Retinal pigment epithelial cell (primary cell): ENCODE results near the gene MELTF.

ENCODE experiments used
- DNase-seq: peaks from one replicate; pipeline ENCODE4 v3.0.0-alpha.2; 2010; ENCODE audit warnings: low read depth
- H3K4me3 ChIP-seq: 2 replicates; pipeline ENCODE4 v1.5.1; 2011; ENCODE audit warnings: mild to moderate bottlenecking, low read length, control low read depth, moderate library complexity
- TF ChIP-seq, protein P1 (sequence below): conservative IDR thresholded peaks from 2 replicates; pipeline ENCODE4 v1.5.1; 2011; ENCODE audit warnings: low read depth, low read length, control low read depth, inconsistent platforms

The MELTF gene

DNA sequence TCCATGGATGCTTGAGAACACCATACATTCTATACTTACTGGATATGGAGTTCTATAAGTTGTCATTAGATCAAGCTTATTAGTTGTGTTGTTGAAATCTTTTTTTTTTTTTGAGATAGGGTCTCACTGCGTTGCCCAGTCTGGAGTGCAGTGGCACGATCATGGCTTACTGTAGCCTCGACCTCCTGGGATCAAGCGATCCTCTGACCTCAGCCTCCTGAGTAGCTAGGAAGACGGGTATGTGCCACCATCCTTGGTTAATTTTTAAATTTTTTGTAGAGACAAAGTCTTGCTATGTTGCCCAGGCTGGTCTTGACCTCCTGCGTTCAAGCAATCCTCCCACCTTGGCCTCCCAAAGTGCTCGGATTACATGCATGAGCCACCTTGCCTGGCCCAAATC lies 74.8 kb downstream of the MELTF start:
- no peak for DNase-seq
- TF ChIP-seq, protein P1, sequence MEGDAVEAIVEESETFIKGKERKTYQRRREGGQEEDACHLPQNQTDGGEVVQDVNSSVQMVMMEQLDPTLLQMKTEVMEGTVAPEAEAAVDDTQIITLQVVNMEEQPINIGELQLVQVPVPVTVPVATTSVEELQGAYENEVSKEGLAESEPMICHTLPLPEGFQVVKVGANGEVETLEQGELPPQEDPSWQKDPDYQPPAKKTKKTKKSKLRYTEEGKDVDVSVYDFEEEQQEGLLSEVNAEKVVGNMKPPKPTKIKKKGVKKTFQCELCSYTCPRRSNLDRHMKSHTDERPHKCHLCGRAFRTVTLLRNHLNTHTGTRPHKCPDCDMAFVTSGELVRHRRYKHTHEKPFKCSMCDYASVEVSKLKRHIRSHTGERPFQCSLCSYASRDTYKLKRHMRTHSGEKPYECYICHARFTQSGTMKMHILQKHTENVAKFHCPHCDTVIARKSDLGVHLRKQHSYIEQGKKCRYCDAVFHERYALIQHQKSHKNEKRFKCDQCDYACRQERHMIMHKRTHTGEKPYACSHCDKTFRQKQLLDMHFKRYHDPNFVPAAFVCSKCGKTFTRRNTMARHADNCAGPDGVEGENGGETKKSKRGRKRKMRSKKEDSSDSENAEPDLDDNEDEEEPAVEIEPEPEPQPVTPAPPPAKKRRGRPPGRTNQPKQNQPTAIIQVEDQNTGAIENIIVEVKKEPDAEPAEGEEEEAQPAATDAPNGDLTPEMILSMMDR, result no peak
- no peak overlapping the region for H3K4me3 ChIP-seq
